Liver (tissue), 9 donors: ENCODE data around the gene TRAFD1. TPM values are rescaled to one million over a fixed set of nuclear protein-coding genes. Genes with fewer than 3 reads are reported as not detected.

ENCODE experiments used
- DNase-seq: peaks from one replicate; pipeline ENCODE4 v3.0.0-alpha.2; 2017; ENCODE audit warnings: low spot score
- H3K27ac ChIP-seq, 2 donors: one replicate each; pipeline ENCODE4 v1.7.0; 2013; ENCODE audit warnings: inconsistent platforms in 2 of 2, low read length in 2 of 2, control low read depth in 1 of 2, low read depth in 1 of 2, mild to moderate bottlenecking in 1 of 2
- H3K27me3 ChIP-seq, 4 donors: one replicate each; pipeline versions ENCODE4 v1.6.1 to v1.7.0; 2013; ENCODE audit warnings: low read length in 3 of 4, inconsistent platforms in 1 of 4, mild to moderate bottlenecking in 1 of 4, moderate library complexity in 1 of 4; ENCODE audit not compliant: control insufficient read depth in 4 of 4, insufficient read depth in 4 of 4
- H3K36me3 ChIP-seq, 4 donors: one replicate each; pipeline versions ENCODE4 v1.6.1 to v1.7.0; 2013; ENCODE audit warnings: low read length in 3 of 4, mild to moderate bottlenecking in 3 of 4, low read depth in 1 of 4, moderate library complexity in 1 of 4; ENCODE audit not compliant: control insufficient read depth in 4 of 4, insufficient read depth in 3 of 4
- H3K4me1 ChIP-seq, 4 donors: one replicate each; pipeline versions ENCODE4 v1.6.1 to v1.7.0; 2013; ENCODE audit warnings: low read length in 3 of 4, mild to moderate bottlenecking in 3 of 4, moderate library complexity in 1 of 4; ENCODE audit not compliant: control insufficient read depth in 4 of 4, insufficient read depth in 4 of 4
- H3K4me3 ChIP-seq, 3 donors: one replicate each; pipeline versions ENCODE4 v1.6.1 to v1.7.0; 2013; ENCODE audit warnings: low read length in 3 of 3, control low read depth in 1 of 3, low read depth in 1 of 3, mild to moderate bottlenecking in 1 of 3
- H3K9ac ChIP-seq, 2 donors: one replicate each; pipeline ENCODE4 v1.7.0; 2013; ENCODE audit warnings: low read length in 2 of 2, mild to moderate bottlenecking in 2 of 2, moderate library complexity in 2 of 2, control low read depth in 1 of 2, low read depth in 1 of 2
- H3K9me3 ChIP-seq, 4 donors: one replicate each; pipeline versions ENCODE4 v1.6.1 to v1.7.0; 2013; ENCODE audit warnings: low read length in 3 of 4; ENCODE audit not compliant: control insufficient read depth in 4 of 4
- CTCF ChIP-seq: fragments of 150-350 bp; IDR thresholded peaks from 2 replicates; pipeline ENCODE4 v1.5.1; 2017; ENCODE audit warnings: improper control_type of control experiment, low read depth, low read length; ENCODE audit not compliant: missing input control
- EGR1 ChIP-seq, 2 donors: IDR thresholded peaks; 2 replicates each; pipeline ENCODE4 v1.6.1; 2016 to 2018; ENCODE audit warnings: antibody characterized with exemption in 2 of 2, low read depth in 2 of 2
- FOXA1 ChIP-seq: IDR thresholded peaks from 2 replicates; pipeline ENCODE4 v1.6.1; 2016; ENCODE audit warnings: antibody characterized with exemption
- FOXA2 ChIP-seq: IDR thresholded peaks from 2 replicates; pipeline ENCODE4 v1.6.1; 2016; ENCODE audit warnings: antibody characterized with exemption
- GABPA ChIP-seq, 2 donors: IDR thresholded peaks in 1 of 2; conservative IDR thresholded peaks in 1 of 2; 2 replicates each; pipeline ENCODE4 v1.6.1; 2016; ENCODE audit warnings: antibody characterized with exemption in 2 of 2, mild to moderate bottlenecking in 1 of 2, moderate library complexity in 1 of 2
- HNF4A ChIP-seq, 2 donors: conservative IDR thresholded peaks; 2 replicates each; pipeline ENCODE4 v1.6.1; 2016; ENCODE audit warnings: antibody characterized with exemption in 2 of 2, mild to moderate bottlenecking in 2 of 2
- HNF4G ChIP-seq: IDR thresholded peaks from 2 replicates; pipeline ENCODE4 v1.6.1; 2016; ENCODE audit warnings: antibody characterized with exemption
- JUND ChIP-seq, 2 donors: IDR thresholded peaks; 2 replicates each; pipeline ENCODE4 v1.6.1; 2016; ENCODE audit warnings: antibody characterized with exemption in 2 of 2
- NR2F2 ChIP-seq: IDR thresholded peaks from 2 replicates; pipeline ENCODE4 v1.6.1; 2016; ENCODE audit warnings: antibody characterized with exemption
- RAD21 ChIP-seq, 2 donors: IDR thresholded peaks; 2 replicates each; pipeline ENCODE4 v1.6.1; 2016; ENCODE audit warnings: antibody characterized with exemption in 2 of 2, mild to moderate bottlenecking in 2 of 2
- RXRA ChIP-seq, 2 donors: IDR thresholded peaks; 2 replicates each; pipeline ENCODE4 v1.6.1; 2017 to 2018; ENCODE audit warnings: antibody characterized with exemption in 2 of 2, mild to moderate bottlenecking in 1 of 2
- SP1 ChIP-seq: IDR thresholded peaks from 2 replicates; pipeline ENCODE4 v1.6.1; 2018; ENCODE audit warnings: antibody characterized with exemption, mild to moderate bottlenecking
- TAF1 ChIP-seq: conservative IDR thresholded peaks from 2 replicates; pipeline ENCODE4 v1.6.1; 2016; ENCODE audit warnings: antibody characterized with exemption, mild to moderate bottlenecking
- YY1 ChIP-seq: IDR thresholded peaks from 2 replicates; pipeline ENCODE4 v1.6.1; 2016; ENCODE audit warnings: antibody characterized with exemption, mild to moderate bottlenecking
- ZBTB33 ChIP-seq: IDR thresholded peaks from 2 replicates; pipeline ENCODE4 v1.6.1; 2016; ENCODE audit warnings: antibody characterized with exemption
- WGBS: extraction: QIAGEN DNeasy Blood & Tissue Kit; methylation state at CpG from one replicate; pipeline ENCODE4 v1.1.7; 2013; 5-methylcytosine and 5-hydroxymethylcytosine counted together
- polyA plus RNA-seq, 2 donors: library from polyadenylated mRNA; stranded (reverse) in 1 of 2; unstranded in 1 of 2; fragments of 200-250 nt in 1 of 2; fragments of >200 nt in 1 of 2; fragmentation: Nextera tagmentation in 1 of 2; extraction: Ambion mirVana in 1 of 2; gene quantifications; one replicate each; pipeline versions ENCODE4 v1.2.1 to v1.2.3, GENCODE V29; 2013 to 2015
- total RNA-seq, 2 donors: library from RNA; depleted of rRNA; stranded (reverse); fragments of >200 nt; gene quantifications; one replicate each; pipeline ENCODE4 v1.2.3, GENCODE V29; 2014
- TF ChIP-seq, protein P1 (sequence below): IDR thresholded peaks from 2 replicates; pipeline ENCODE4 v1.6.1; 2016; ENCODE audit warnings: antibody characterized with exemption, mild to moderate bottlenecking
- TF ChIP-seq, protein P2 (sequence below): IDR thresholded peaks from 2 replicates; pipeline ENCODE4 v1.6.1; 2016; ENCODE audit warnings: antibody characterized with exemption
- TF ChIP-seq, protein P3 (sequence below): IDR thresholded peaks from 2 replicates; pipeline ENCODE4 v1.6.1; 2016; ENCODE audit warnings: antibody characterized with exemption
- donor health status: healthy.
- donor health status: healthy.
- donor health status: healthy.
- donor health status: healthy.
- donor health status: healthy.

Gene TRAFD1
- total and polyA plus RNA-seq, 4 donors: 7.0 to 19.3 (median 13.2) TPM

- Histone ChIP-seq H3K27ac (no peak overlapping the region), H3K36me3 (peaks cover 12 to 72% (median 28%) of the 10 kb centered on the region in 4 donors), H3K4me1 (no peaks in the 10 kb centered on the region), H3K4me3 (no peak overlapping the region), H3K9me3 (no peaks in the 10 kb centered on the region), H3K27me3 (no peaks in the 10 kb centered on the region), H3K9ac (no peak overlapping the region)
- DNase-seq: no peak
- 96% methylated on average over 21 of the region's 21 CpGs for WGBS
- TF ChIP-seq RAD21 (IDR thresholded peaks at IDR 0.05) (no peak), RXRA (IDR thresholded peaks at IDR 0.05) (no peak), EGR1 (IDR thresholded peaks at IDR 0.05; ENCODE audit: low read depth in 2 of 2) (no peak), ZBTB33 (no peak), HNF4G (no peak), FOXA1 (no peak), HNF4A (conservative IDR thresholded peaks at IDR 0.05) (no peak), YY1 (no peak), GABPA (IDR thresholded peaks at IDR 0.05 in 1 of 2, conservative IDR thresholded peaks at IDR 0.05 in 1 of 2) (no peak), SP1 (no peak), NR2F2 (no peak), CTCF (no peak), FOXA2 (no peak), TAF1 (no peak), JUND (IDR thresholded peaks at IDR 0.05) (no peak)
- TF ChIP-seq, protein P1, sequence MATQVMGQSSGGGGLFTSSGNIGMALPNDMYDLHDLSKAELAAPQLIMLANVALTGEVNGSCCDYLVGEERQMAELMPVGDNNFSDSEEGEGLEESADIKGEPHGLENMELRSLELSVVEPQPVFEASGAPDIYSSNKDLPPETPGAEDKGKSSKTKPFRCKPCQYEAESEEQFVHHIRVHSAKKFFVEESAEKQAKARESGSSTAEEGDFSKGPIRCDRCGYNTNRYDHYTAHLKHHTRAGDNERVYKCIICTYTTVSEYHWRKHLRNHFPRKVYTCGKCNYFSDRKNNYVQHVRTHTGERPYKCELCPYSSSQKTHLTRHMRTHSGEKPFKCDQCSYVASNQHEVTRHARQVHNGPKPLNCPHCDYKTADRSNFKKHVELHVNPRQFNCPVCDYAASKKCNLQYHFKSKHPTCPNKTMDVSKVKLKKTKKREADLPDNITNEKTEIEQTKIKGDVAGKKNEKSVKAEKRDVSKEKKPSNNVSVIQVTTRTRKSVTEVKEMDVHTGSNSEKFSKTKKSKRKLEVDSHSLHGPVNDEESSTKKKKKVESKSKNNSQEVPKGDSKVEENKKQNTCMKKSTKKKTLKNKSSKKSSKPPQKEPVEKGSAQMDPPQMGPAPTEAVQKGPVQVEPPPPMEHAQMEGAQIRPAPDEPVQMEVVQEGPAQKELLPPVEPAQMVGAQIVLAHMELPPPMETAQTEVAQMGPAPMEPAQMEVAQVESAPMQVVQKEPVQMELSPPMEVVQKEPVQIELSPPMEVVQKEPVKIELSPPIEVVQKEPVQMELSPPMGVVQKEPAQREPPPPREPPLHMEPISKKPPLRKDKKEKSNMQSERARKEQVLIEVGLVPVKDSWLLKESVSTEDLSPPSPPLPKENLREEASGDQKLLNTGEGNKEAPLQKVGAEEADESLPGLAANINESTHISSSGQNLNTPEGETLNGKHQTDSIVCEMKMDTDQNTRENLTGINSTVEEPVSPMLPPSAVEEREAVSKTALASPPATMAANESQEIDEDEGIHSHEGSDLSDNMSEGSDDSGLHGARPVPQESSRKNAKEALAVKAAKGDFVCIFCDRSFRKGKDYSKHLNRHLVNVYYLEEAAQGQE: no peak
- TF ChIP-seq, protein P2, sequence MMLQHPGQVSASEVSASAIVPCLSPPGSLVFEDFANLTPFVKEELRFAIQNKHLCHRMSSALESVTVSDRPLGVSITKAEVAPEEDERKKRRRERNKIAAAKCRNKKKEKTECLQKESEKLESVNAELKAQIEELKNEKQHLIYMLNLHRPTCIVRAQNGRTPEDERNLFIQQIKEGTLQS: no peak
- TF ChIP-seq, protein P3, sequence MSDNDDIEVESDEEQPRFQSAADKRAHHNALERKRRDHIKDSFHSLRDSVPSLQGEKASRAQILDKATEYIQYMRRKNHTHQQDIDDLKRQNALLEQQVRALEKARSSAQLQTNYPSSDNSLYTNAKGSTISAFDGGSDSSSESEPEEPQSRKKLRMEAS: no peak
Measured at GRCh38 chr12:112172556-112173324, 47.4 kb downstream of the TRAFD1 start.
